IMR-90 (cell line): ENCODE results near the gene PLXDC2. TPM values are rescaled to one million over a fixed set of nuclear protein-coding genes. Genes with fewer than 3 reads are reported as not detected.

Experiments
- ATAC-seq: fragments of 200-7000 bp; cut with Tn5 transposase; 2 replicates; pipeline ENCODE4 v1.9.1; 2020; ENCODE audit warnings: low read depth, mild to moderate bottlenecking, moderate library complexity
- BruUV-seq: library from RNA; stranded (reverse); fragments of 400-500 nt; replicated peaks from 2 replicates; lab custom pipeline; 2021; lab: Mats Ljungman, UMichigan
- CTCF ChIA-PET: fragments of 300-600 bp; formaldehyde crosslinking; extraction: SDS; loops from one replicate; lab custom pipeline; 2021; ENCODE audit warnings: antibody characterized with exemption; lab: Yijun Ruan, JAX
- POLR2A ChIA-PET: fragments of 300-600 bp; sonication (Branson Sonifier 250); formaldehyde crosslinking; loops from one replicate; lab custom pipeline; 2022; ENCODE audit warnings: antibody characterized with exemption; ENCODE audit not compliant: unreplicated experiment; lab: Charles Lee
- DNase-seq: peaks from one replicate; pipeline ENCODE4 v3.0.0; 2013
- H2AFZ ChIP-seq: replicated peaks from 2 replicates; pipeline ENCODE3; 2013; ENCODE audit warnings: low read length, mild to moderate bottlenecking; ENCODE audit not compliant: poor library complexity
- H2AK5ac ChIP-seq: 2 replicates; pipeline ENCODE4 v1.6.1; 2013; ENCODE audit warnings: low read depth, low read length, inconsistent platforms
- H2AK9ac ChIP-seq: replicated peaks from 2 replicates; pipeline ENCODE3; 2013; ENCODE audit warnings: mild to moderate bottlenecking, low read depth, low read length, moderate library complexity; ENCODE audit not compliant: poor library complexity
- H2BK120ac ChIP-seq: 2 replicates; pipeline ENCODE4 v1.6.1; 2013; ENCODE audit warnings: low read depth, low read length, inconsistent platforms
- H2BK15ac ChIP-seq: 3 replicates; pipeline ENCODE4 v1.6.1; 2013; ENCODE audit warnings: low read depth, low read length, inconsistent platforms
- H2BK20ac ChIP-seq: 2 replicates; pipeline ENCODE4 v1.6.1; 2013; ENCODE audit warnings: low read depth, mild to moderate bottlenecking, inconsistent platforms, low read length, moderate library complexity
- H2BK5ac ChIP-seq: 2 replicates; pipeline ENCODE4 v1.6.1; 2013; ENCODE audit warnings: mild to moderate bottlenecking, low read depth, low read length, inconsistent platforms; ENCODE audit not compliant: poor library complexity, severe bottlenecking
- H3K14ac ChIP-seq: replicated peaks from 2 replicates; pipeline ENCODE4 v1.6.1; 2013; ENCODE audit warnings: low read depth, low read length, inconsistent platforms
- H3K18ac ChIP-seq: 2 replicates; pipeline ENCODE4 v1.6.1; 2013; ENCODE audit warnings: low read depth, low read length, control low read depth
- H3K23ac ChIP-seq: 2 replicates; pipeline ENCODE4 v1.6.1; 2013; ENCODE audit warnings: low read depth, low read length, inconsistent platforms
- H3K27ac ChIP-seq: 2 replicates; pipeline ENCODE4 v1.5.1; 2013; ENCODE audit warnings: mild to moderate bottlenecking, control low read depth, low read length; ENCODE audit not compliant: insufficient read depth
- H3K27me3 ChIP-seq: 2 replicates; pipeline ENCODE4 v1.6.1; 2013; ENCODE audit warnings: low read length; ENCODE audit not compliant: control insufficient read depth, insufficient read depth
- H3K36me3 ChIP-seq: 2 replicates; pipeline ENCODE4 v1.6.1; 2013; ENCODE audit warnings: low read length, mixed read lengths; ENCODE audit not compliant: control insufficient read depth, insufficient read depth
- H3K4ac ChIP-seq: 2 replicates; pipeline ENCODE4 v1.6.1; 2013; ENCODE audit warnings: low read depth, low read length, inconsistent platforms
- H3K4me1 ChIP-seq: 2 replicates; pipeline ENCODE4 v1.6.1; 2013; ENCODE audit warnings: low read length, mixed read lengths; ENCODE audit not compliant: control insufficient read depth, insufficient read depth
- H3K4me2 ChIP-seq: 2 replicates; pipeline ENCODE4 v1.6.1; 2013; ENCODE audit warnings: low read depth, mild to moderate bottlenecking, control low read depth, low read length, moderate library complexity
- H3K4me3 ChIP-seq: 2 replicates; pipeline ENCODE4 v1.5.1; 2013; ENCODE audit warnings: low read depth, mild to moderate bottlenecking, control low read depth, low read length, moderate library complexity; ENCODE audit not compliant: insufficient read depth
- H3K56ac ChIP-seq: 2 replicates; pipeline ENCODE4 v1.6.1; 2013; ENCODE audit warnings: low read length, inconsistent platforms; ENCODE audit not compliant: insufficient read depth; ENCODE audit errors: extremely low read depth
- H3K79me1 ChIP-seq, 2 experiments: 2 replicates each; pipeline ENCODE4 v1.6.1; 2013; ENCODE audit warnings: low read length in 2 of 2, inconsistent platforms in 1 of 2, low read depth in 1 of 2
- H3K9ac ChIP-seq: 2 replicates; pipeline ENCODE4 v1.6.1; 2013; ENCODE audit warnings: low read depth, low read length, control low read depth
- H3K9me1 ChIP-seq: 2 replicates; pipeline ENCODE4 v1.6.1; 2013; ENCODE audit warnings: low read length, inconsistent platforms; ENCODE audit not compliant: insufficient read depth
- H3K9me3 ChIP-seq: 2 replicates; pipeline ENCODE4 v1.6.1; 2013; ENCODE audit warnings: low read length; ENCODE audit not compliant: control insufficient read depth, insufficient read depth
- H4K20me1 ChIP-seq: 2 replicates; pipeline ENCODE4 v1.6.1; 2013; ENCODE audit warnings: low read length, inconsistent platforms; ENCODE audit not compliant: insufficient read depth
- H4K5ac ChIP-seq: 2 replicates; pipeline ENCODE4 v1.6.1; 2013; ENCODE audit warnings: mild to moderate bottlenecking, low read depth, low read length, control low read depth
- H4K8ac ChIP-seq, 2 experiments: 2 replicates each; pipeline ENCODE4 v1.6.1; 2013; ENCODE audit warnings: low read depth in 2 of 2, low read length in 2 of 2, control low read depth in 1 of 2, inconsistent platforms in 1 of 2
- H4K91ac ChIP-seq: 2 replicates; pipeline ENCODE4 v1.6.1; 2013; ENCODE audit warnings: low read depth, low read length, inconsistent platforms; ENCODE audit not compliant: insufficient read depth
- CEBPB ChIP-seq: IDR thresholded peaks from 2 replicates; pipeline ENCODE4 v1.6.1; 2012; ENCODE audit warnings: low read depth, low read length, improper control_type of control experiment
- CHD1 ChIP-seq: IDR thresholded peaks from 2 replicates; pipeline ENCODE4 v1.6.1; 2012; ENCODE audit warnings: low read depth, low read length, improper control_type of control experiment
- MXI1 ChIP-seq: IDR thresholded peaks from 2 replicates; pipeline ENCODE4 v1.6.1; 2012; ENCODE audit warnings: low read depth, mild to moderate bottlenecking, low read length, moderate library complexity, borderline replicate concordance
- POLR2A ChIP-seq: IDR thresholded peaks from 2 replicates; pipeline ENCODE4 v1.6.1; 2012; ENCODE audit warnings: mild to moderate bottlenecking, low read depth, low read length
- RAD21 ChIP-seq: IDR thresholded peaks from 2 replicates; pipeline ENCODE4 v1.6.1; 2012; ENCODE audit warnings: low read length, improper control_type of control experiment
- RCOR1 ChIP-seq: IDR thresholded peaks from 2 replicates; pipeline ENCODE4 v1.6.1; 2012; ENCODE audit warnings: mild to moderate bottlenecking, low read length, improper control_type of control experiment; ENCODE audit not compliant: insufficient replicate concordance
- WGBS, 2 experiments: methylation state at CpG; one replicate each; pipeline versions ENCODE4 v1.1.5 to v1.1.7; 2013; ENCODE audit warnings: missing lambda C conversion rate in 2 of 2; ENCODE audit not compliant: insufficient read length in 1 of 2; ENCODE audit errors: extremely low coverage in 2 of 2; 5-methylcytosine and 5-hydroxymethylcytosine counted together
- dilution Hi-C: fragments of 300-500 bp; cut with HindIII; formaldehyde crosslinking; loops from one replicate; pipeline ENCODE4 v1.14.3; 2018; ENCODE audit warnings: low sequenced_read_pairs; ENCODE audit not compliant: unreplicated experiment
- in situ Hi-C: fragments of 300-500 bp; cut with MboI; formaldehyde crosslinking; loops from 3 replicates; pipeline ENCODE4 v1.14.3; 2019; ENCODE audit warnings: low sequenced_read_pairs, inconsistent platforms, mixed read lengths
- intact Hi-C: fragments of 100-400 bp; cut with micrococcal nuclease; formaldehyde crosslinking; loops from 2 replicates; pipeline ENCODE4 v1.10.0; 2022
- polyA plus RNA-seq, 3 experiments: library from polyadenylated mRNA; depleted of rRNA; stranded (reverse); fragments of >200 nt; gene quantifications; 2 replicates each; pipeline ENCODE4 v1.2.3, GENCODE V29; 2012; ENCODE audit warnings: low replicate concordance in 1 of 3
- total RNA-seq: library from RNA; depleted of rRNA; stranded (reverse); fragments of >200 nt; gene quantifications from 2 replicates; pipeline ENCODE4 v1.2.3, GENCODE V29; 2012

Gene PLXDC2
- total and polyA plus RNA-seq, 2 of the 4 experiments (the other 2 are of a cell fraction): 3.2 to 6.1 TPM

DNA sequence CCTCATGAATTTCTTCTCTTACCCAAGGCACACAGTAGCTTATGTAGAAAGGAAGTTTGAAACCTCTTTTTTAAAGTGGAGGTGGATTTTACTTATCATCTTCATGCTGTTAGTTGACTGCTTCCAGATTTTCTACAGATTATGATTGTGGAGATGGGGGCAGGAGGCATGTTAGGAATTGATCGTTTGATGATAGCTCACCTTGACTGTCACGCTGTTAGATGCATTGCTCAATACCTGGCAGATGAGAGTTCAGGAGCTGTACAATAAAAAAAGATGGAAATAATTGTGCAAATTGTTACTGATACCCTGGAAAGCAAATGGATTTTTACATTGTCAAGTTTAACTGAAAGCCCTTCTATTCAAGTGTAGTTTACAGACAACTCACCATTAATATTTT lies 340.3 kb downstream of the PLXDC2 start:
- no peak for DNase-seq
- no peak overlapping the region for H3K4me3 ChIP-seq
- no peak overlapping the region for H3K27ac ChIP-seq
- H3K56ac ChIP-seq: no peak overlapping the region
- no peak for TF ChIP-seq CHD1
- no peak for TF ChIP-seq RCOR1
- no peak for TF ChIP-seq MXI1
- no peak for TF ChIP-seq POLR2A
- TF ChIP-seq RAD21: no peak
- TF ChIP-seq CEBPB: 0 out of 2 replicates have a peak, but pooled peaks have one; percentile 16
- no peaks in the 10 kb centered on the region for H3K36me3 ChIP-seq
- BruUV-seq: no TSS peak
- in situ Hi-C loops (no loop called here), dilution Hi-C loops (no loop called here), intact Hi-C loops (no loop called here)
- no peak overlapping the region for H4K8ac ChIP-seq
- no peak overlapping the region for H3K18ac ChIP-seq
- no peaks in the 10 kb centered on the region for H3K9me3 ChIP-seq
- no peak overlapping the region for H2BK5ac ChIP-seq
- CTCF ChIA-PET: no interaction called here
- no peak overlapping the region for H2AK5ac ChIP-seq
- H2BK120ac ChIP-seq: no peak overlapping the region
- H4K91ac ChIP-seq: no peak overlapping the region
- H2AFZ ChIP-seq: no peak overlapping the region
- POLR2A ChIA-PET: no interaction called here
- no peak overlapping the region for H3K14ac ChIP-seq
- no peak for ATAC-seq
- no peak overlapping the region for H2AK9ac ChIP-seq
- no peak overlapping the region for H2BK20ac ChIP-seq
- H3K9ac ChIP-seq: no peak overlapping the region
- no peaks in the 10 kb centered on the region for H3K4me1 ChIP-seq
- H3K4me2 ChIP-seq: no peak overlapping the region
- H4K20me1 ChIP-seq: no peaks in the 10 kb centered on the region
- H3K9me1 ChIP-seq: no peaks in the 10 kb centered on the region
- no peak overlapping the region for H3K4ac ChIP-seq
- H3K27me3 ChIP-seq: no peaks in the 10 kb centered on the region
- no peak overlapping the region for H2BK15ac ChIP-seq
- no peak overlapping the region for H3K23ac ChIP-seq
- no peak overlapping the region for H4K5ac ChIP-seq
- H3K79me1 ChIP-seq: no peaks in the 10 kb centered on the region
- 90% methylated on average over 2 of the region's 2 CpGs; no CpG with 5 or more reads in 1 of the 2 experiments for WGBS, 2 experiments
